Activated CD8-positive, alpha-beta T cell treated with anti-CD3 and anti-CD28 coated beads for 36 hours (primary cell): Measurements from ENCODE around the gene PTGES. TPM values are rescaled to one million over a fixed set of nuclear protein-coding genes. Genes with fewer than 3 reads are reported as not detected.
"Not testable (repeated sequence)": the region's sequence is repeated elsewhere in the genome, so short reads cannot be mapped to it uniquely, and the experiment has no call there.

Source experiments
- ATAC-seq: fragments of 200-7000 bp; cut with Tn5 transposase; one replicate; pipeline ENCODE4 v1.10.0; 2021; ENCODE audit warnings: mild to moderate bottlenecking, moderate library complexity
- CTCF ChIA-PET: fragments of 350-600 bp; sonication (Branson Sonifier 250); formaldehyde crosslinking; loops from one replicate; lab custom pipeline; 2021; ENCODE audit warnings: antibody characterized with exemption; lab: Charles Lee
- POLR2A ChIA-PET: fragments of 350-600 bp; sonication (Branson Sonifier 250); formaldehyde crosslinking; loops from one replicate; lab custom pipeline; 2021; ENCODE audit warnings: antibody characterized with exemption; lab: Charles Lee
- DNase-seq: peaks from one replicate; pipeline ENCODE4 v3.0.0-alpha.2; 2020
- H3K27ac Mint-ChIP-seq: one replicate; pipeline ENCODE4 v1.8.0; 2021; ENCODE audit warnings: mild to moderate bottlenecking, mixed read lengths
- H3K27me3 Mint-ChIP-seq: one replicate; pipeline ENCODE4 v1.8.0; 2021; ENCODE audit warnings: mixed read lengths
- H3K36me3 Mint-ChIP-seq: one replicate; pipeline ENCODE4 v1.8.0; 2021; ENCODE audit warnings: low read depth, mixed read lengths
- H3K4me1 Mint-ChIP-seq: one replicate; pipeline ENCODE4 v1.8.0; 2021; ENCODE audit warnings: low read depth, mixed read lengths
- H3K4me3 Mint-ChIP-seq: one replicate; pipeline ENCODE4 v1.8.0; 2021; ENCODE audit warnings: mild to moderate bottlenecking, moderate library complexity, mixed read lengths
- H3K9me3 Mint-ChIP-seq: one replicate; pipeline ENCODE4 v1.8.0; 2021; ENCODE audit warnings: mixed read lengths
- CTCF ChIP-seq: fragments of 200-600 bp; IDR thresholded peaks from one replicate; pipeline ENCODE4 v1.8.0; 2022; ENCODE audit warnings: antibody characterized with exemption, mild to moderate bottlenecking
- intact Hi-C: fragments of 100-400 bp; cut with micrococcal nuclease; formaldehyde crosslinking; loops from one replicate; pipeline ENCODE4 v1.10.0; 2022
- total RNA-seq, 2 experiments: library from RNA; stranded (reverse); gene quantifications; one replicate each; pipeline ENCODE4 v1.2.3, GENCODE V29; 2021

PTGES gene
- under 1 TPM; 0.20 to 0.56 TPM for total RNA-seq

GRCh38 chr9:129752900-129753729 is at the start of gene PTGES:
Gene PTGES (minus strand): TSS chr9:129753042. CDS start chr9:129753012, 30 bp downstream.
- DNase-seq (peak; percentile 75), ATAC-seq (peak; percentile 80)
- peak within 1 kb of the TSS; percentile 26 for H3K4me3 Mint-ChIP-seq
- TF ChIP-seq CTCF = no peak
- H3K9me3 Mint-ChIP-seq = no peaks in the 10 kb centered on the region
- H3K4me1 Mint-ChIP-seq = peaks cover 19% of the 10 kb centered on the region
- no peaks in the 10 kb centered on the region for H3K36me3 Mint-ChIP-seq
- peaks cover 6% of the 10 kb centered on the region for H3K27me3 Mint-ChIP-seq
- ChIA-PET CTCF (interaction anchor here (0.8 to 1.7 kb wide), 3 partner anchors 15 to 31 kb away, joined by 3 to 5 read pairs (median 5); no protein-coding TSS in a partner anchor), POLR2A (interaction anchor here (0.6 to 1.2 kb wide), 3 partner anchors 15 to 84 kb away, joined by 3 read pairs; no protein-coding TSS in a partner anchor)
- H3K27ac Mint-ChIP-seq = no peak within 1 kb of the TSS
- intact Hi-C loops = no loop called here

- Mint-ChIP-seq H3K4me3 (peak overlapping the region; percentile 41), H3K36me3 (peaks cover 16% of the 10 kb centered on the region), H3K9me3 (no peaks in the 10 kb centered on the region), H3K27me3 (no peaks in the 10 kb centered on the region), H3K27ac (peak overlapping the region; percentile 3), H3K4me1 (peaks cover 22% of the 10 kb centered on the region)
- TF ChIP-seq CTCF = no peak
- DNase-seq (no peak), ATAC-seq (no peak)
- ChIA-PET CTCF (interaction anchor here (1.0 to 1.4 kb wide), 2 partner anchors 11 to 74 kb away, joined by 4 to 5 read pairs; no protein-coding TSS in a partner anchor), POLR2A (interaction anchor here (0.6 kb wide), 1 partner anchor 121 kb away, joined by 3 read pairs; no protein-coding TSS in a partner anchor)
- intact Hi-C loops = no loop called here
Observed at GRCh38 chr9:129801504-129801903, 48.7 kb upstream of the PTGES start.

GRCh38 chr9:129798973-129799372 is 46.1 kb upstream of the PTGES start:
- POLR2A ChIA-PET = no interaction called here
- no peak for TF ChIP-seq CTCF
- no peaks in the 10 kb centered on the region for H3K9me3 Mint-ChIP-seq
- H3K4me3 Mint-ChIP-seq = no peak overlapping the region
- peaks cover 6% of the 10 kb centered on the region for H3K4me1 Mint-ChIP-seq
- intact Hi-C loops = no loop called here
- ATAC-seq (no peak), DNase-seq (no peak)
- H3K27ac Mint-ChIP-seq = no peak overlapping the region
- no peaks in the 10 kb centered on the region for H3K27me3 Mint-ChIP-seq
- CTCF ChIA-PET = interaction anchor here (2.2 kb wide), 1 partner anchor 8 kb away, joined by 6 read pairs; no protein-coding TSS in a partner anchor
- peaks cover 2% of the 10 kb centered on the region for H3K36me3 Mint-ChIP-seq

- DNase-seq, H3K4me3 Mint-ChIP-seq, H3K27me3 Mint-ChIP-seq, H3K27ac Mint-ChIP-seq, H3K36me3 Mint-ChIP-seq, H3K9me3 Mint-ChIP-seq, ATAC-seq, intact Hi-C loops, POLR2A ChIA-PET, H3K4me1 Mint-ChIP-seq: not testable (repeated sequence)
- CTCF ChIA-PET = interaction anchor here (0.7 to 0.9 kb wide), 2 partner anchors 58 to 69 kb away, joined by 3 to 5 read pairs; no protein-coding TSS in a partner anchor
Observed at GRCh38 chr9:129796029-129796428, 43.2 kb upstream of the PTGES start.

- no peak for DNase-seq
- Mint-ChIP-seq H3K4me1 (peaks cover 9% of the 10 kb centered on the region), H3K9me3 (no peaks in the 10 kb centered on the region), H3K27ac (no peak overlapping the region), H3K4me3 (no peak overlapping the region), H3K27me3 (no peaks in the 10 kb centered on the region), H3K36me3 (no peaks in the 10 kb centered on the region)
- CTCF ChIA-PET = no interaction called here
- intact Hi-C loops = no loop called here
- TF ChIP-seq CTCF = no peak
- POLR2A ChIA-PET = no interaction called here
- no peak for ATAC-seq
Observed at GRCh38 chr9:129794549-129794948, 41.7 kb upstream of the PTGES start.
